NCI-H2107 (cell line): ENCODE results near the gene TMEM187.
"Not testable (repeated sequence)": the region's sequence is repeated elsewhere in the genome, so short reads cannot be mapped to it uniquely, and the experiment has no call there.

Source experiments
- DNase-seq: peaks from one replicate; lab custom pipeline; 2025; lab: John Stamatoyannopoulos, UW

Gene TMEM187

GRCh38 chrX:153971450-153972367 is 845 bp upstream of the TMEM187 start, which contains the start of gene HCFC1:
Gene HCFC1, minus strand, starts transcription at chrX:153971818. Its CDS starts 978 bp downstream, at chrX:153970840.
- peak; percentile 96 for DNase-seq

GRCh38 chrX:153973127-153974002 is 811 bp downstream of the TMEM187 start:
- no peak for DNase-seq

GRCh38 chrX:153974003-153974725 is 1.6 kb downstream of the TMEM187 start:
- no peak for DNase-seq

GRCh38 chrX:153974726-153975286 is 2.3 kb downstream of the TMEM187 start:
- no peak for DNase-seq

GRCh38 chrX:153980394-153980793 is 7.8 kb downstream of the TMEM187 start:
- DNase-seq: not testable (repeated sequence)

- DNase-seq: no peak
Measured at GRCh38 chrX:153981231-153981630, 8.7 kb downstream of the TMEM187 start.

GRCh38 chrX:153981771-153982533 is 9.4 kb downstream of the TMEM187 start:
- DNase-seq: no peak

- no peak for DNase-seq
Measured at GRCh38 chrX:153983321-153983801, 10.8 kb downstream of the TMEM187 start.

GRCh38 chrX:153984351-153985178 is 12.0 kb downstream of the TMEM187 start:
- DNase-seq: no peak

- DNase-seq: no peak
Measured at GRCh38 chrX:153988493-153988892, 15.9 kb downstream of the TMEM187 start.

- DNase-seq: no peak
Measured at GRCh38 chrX:153989973-153990655, 17.6 kb downstream of the TMEM187 start.

- no peak for DNase-seq
Measured at GRCh38 chrX:153991013-153991580, 18.5 kb downstream of the TMEM187 start.

GRCh38 chrX:153992180-153992579 is 19.6 kb downstream of the TMEM187 start:
- no peak for DNase-seq

GRCh38 chrX:153993079-153993478 is 20.5 kb downstream of the TMEM187 start:
- DNase-seq: no peak

- no peak for DNase-seq
Measured at GRCh38 chrX:153993978-153994377, 21.4 kb downstream of the TMEM187 start.

- DNase-seq: not testable (repeated sequence)
Measured at GRCh38 chrX:153994398-153994797, 21.8 kb downstream of the TMEM187 start.

- no peak for DNase-seq
Measured at GRCh38 chrX:153995504-153995903, 22.9 kb downstream of the TMEM187 start.

- no peak for DNase-seq
Measured at GRCh38 chrX:153999359-154000037, 26.9 kb downstream of the TMEM187 start.
